ENCODE measurements around the gene ZNF726. TPM values are rescaled to one million over a fixed set of nuclear protein-coding genes. Genes with fewer than 3 reads are reported as not detected.

Gene ZNF726
- total RNA-seq: 4.1 and 5.9 TPM in 2 replicates

GRCh38 chr19:23914402-23915286 is at the start of gene ZNF726:
Gene ZNF726, plus strand, starts transcription at chr19:23914886. Its CDS starts 109 bp downstream, at chr19:23914995.

Other genes with a start within 250 kb of the ZNF726 start
- 23.4 and 27.5 TPM in 2 replicates for gene ZNF675, start 227.7 kb upstream of the ZNF726 start, total RNA-seq
- 3.1 and 3.4 TPM in 2 replicates for gene ZNF681, start 156.0 kb upstream of the ZNF726 start, total RNA-seq
- 16.5 and 25.9 TPM in 2 replicates for gene ZNF254, start 172.3 kb downstream of the ZNF726 start, total RNA-seq

Measured in placental epithelial cell (primary cell).